H9 (cell line): Measurements from ENCODE around the gene VEGFB. TPM values are rescaled to one million over a fixed set of nuclear protein-coding genes. Genes with fewer than 3 reads are reported as not detected.

ENCODE experiments used
- DNase-seq: peaks from one replicate; pipeline ENCODE4 v3.0.0-alpha.2; 2017
- H2AFZ ChIP-seq: one replicate; pipeline ENCODE4 v1.6.1; 2013; ENCODE audit warnings: mild to moderate bottlenecking, low read length, control low read depth, moderate library complexity
- H2AK5ac ChIP-seq: 2 replicates; pipeline ENCODE4 v1.6.1; 2013; ENCODE audit warnings: low read length, control low read depth, mixed read lengths; ENCODE audit not compliant: insufficient read length
- H2BK120ac ChIP-seq: one replicate; pipeline ENCODE4 v1.6.1; 2013; ENCODE audit warnings: low read depth, mild to moderate bottlenecking, low read length, control low read depth, inconsistent platforms; ENCODE audit not compliant: poor library complexity, severe bottlenecking
- H2BK12ac ChIP-seq: 2 replicates; pipeline ENCODE4 v1.6.1; 2013; ENCODE audit warnings: low read length, control low read depth, mixed read lengths, low read depth; ENCODE audit not compliant: insufficient read length
- H2BK15ac ChIP-seq: 2 replicates; pipeline ENCODE4 v1.6.1; 2013; ENCODE audit warnings: low read depth, low read length, control low read depth
- H2BK20ac ChIP-seq: one replicate; pipeline ENCODE4 v1.6.1; 2013; ENCODE audit warnings: low read depth, mild to moderate bottlenecking, low read length, control low read depth, inconsistent platforms; ENCODE audit not compliant: poor library complexity, severe bottlenecking
- H2BK5ac ChIP-seq: 2 replicates; pipeline ENCODE4 v1.6.1; 2013; ENCODE audit warnings: low read length, control low read depth, mixed read lengths; ENCODE audit not compliant: insufficient read length
- H3K14ac ChIP-seq: 2 replicates; pipeline ENCODE4 v1.6.1; 2013; ENCODE audit warnings: low read length, control low read depth; ENCODE audit not compliant: insufficient read depth
- H3K18ac ChIP-seq: 2 replicates; pipeline ENCODE4 v1.6.1; 2013; ENCODE audit warnings: low read depth, mild to moderate bottlenecking, mixed read lengths, low read length, control low read depth; ENCODE audit not compliant: insufficient read length
- H3K23ac ChIP-seq: 2 replicates; pipeline ENCODE4 v1.6.1; 2013; ENCODE audit warnings: low read length, control low read depth, mixed read lengths, low read depth; ENCODE audit not compliant: insufficient read length
- H3K23me2 ChIP-seq: 2 replicates; pipeline ENCODE4 v1.6.1; 2013; ENCODE audit warnings: low read depth, mild to moderate bottlenecking, mixed read lengths, low read length, control low read depth; ENCODE audit not compliant: insufficient read length, poor library complexity, severe bottlenecking
- H3K27ac ChIP-seq: 2 replicates; pipeline ENCODE4 v1.5.1; 2013; ENCODE audit warnings: low read length, control low read depth, mixed read lengths, low read depth; ENCODE audit not compliant: insufficient read length
- H3K27me3 ChIP-seq: 2 replicates; pipeline ENCODE4 v1.6.1; 2013; ENCODE audit warnings: low read length, control low read depth, inconsistent platforms; ENCODE audit not compliant: insufficient read depth
- H3K4ac ChIP-seq: 2 replicates; pipeline ENCODE4 v1.6.1; 2013; ENCODE audit warnings: low read depth, mild to moderate bottlenecking, control low read depth, inconsistent platforms, low read length, moderate library complexity
- H3K4me1 ChIP-seq: 2 replicates; pipeline ENCODE4 v1.6.1; 2013; ENCODE audit warnings: low read length, control low read depth, inconsistent platforms; ENCODE audit not compliant: insufficient read depth
- H3K4me2 ChIP-seq: 2 replicates; pipeline ENCODE4 v1.6.1; 2013; ENCODE audit warnings: low read length, control low read depth, mixed read lengths; ENCODE audit not compliant: insufficient read length, insufficient read depth
- H3K56ac ChIP-seq: 2 replicates; pipeline ENCODE4 v1.6.1; 2013; ENCODE audit warnings: low read depth, mild to moderate bottlenecking, mixed read lengths, low read length, control low read depth; ENCODE audit not compliant: insufficient read length
- H3K79me1 ChIP-seq: 2 replicates; pipeline ENCODE4 v1.6.1; 2013; ENCODE audit warnings: low read depth, mild to moderate bottlenecking, moderate library complexity, low read length, control low read depth, inconsistent platforms; ENCODE audit not compliant: insufficient read depth, poor library complexity, severe bottlenecking
- H3K79me2 ChIP-seq: 2 replicates; pipeline ENCODE4 v1.6.1; 2013; ENCODE audit warnings: low read length, control low read depth, inconsistent platforms; ENCODE audit not compliant: insufficient read depth
- H3K9ac ChIP-seq: 2 replicates; pipeline ENCODE4 v1.6.1; 2013; ENCODE audit warnings: low read length, control low read depth, mixed read lengths; ENCODE audit not compliant: insufficient read length; ENCODE audit errors: extremely low read depth
- H3K9me3 ChIP-seq: one replicate; pipeline ENCODE4 v1.6.1; 2013; ENCODE audit warnings: low read depth, low read length, inconsistent platforms; ENCODE audit not compliant: control insufficient read depth
- H3T11ph ChIP-seq: one replicate; pipeline ENCODE4 v1.6.1; 2013; ENCODE audit warnings: mild to moderate bottlenecking, low read length, control low read depth, inconsistent platforms
- H4K20me1 ChIP-seq: one replicate; pipeline ENCODE4 v1.6.1; 2013; ENCODE audit not compliant: control insufficient read depth, insufficient read length, insufficient read depth
- H4K5ac ChIP-seq: 2 replicates; pipeline ENCODE4 v1.6.1; 2013; ENCODE audit warnings: low read depth, mild to moderate bottlenecking, mixed read lengths, low read length, control low read depth; ENCODE audit not compliant: insufficient read length
- H4K8ac ChIP-seq: replicated peaks from 2 replicates; pipeline ENCODE4 v1.6.1; 2013; ENCODE audit warnings: low read length, control low read depth, mixed read lengths, low read depth; ENCODE audit not compliant: insufficient read length
- H4K91ac ChIP-seq: 2 replicates; pipeline ENCODE4 v1.6.1; 2013; ENCODE audit warnings: low read depth, mild to moderate bottlenecking, moderate library complexity, mixed read lengths, low read length, control low read depth; ENCODE audit not compliant: insufficient read length
- H3K27ac Mint-ChIP-seq, 3 experiments: 2 replicates in 2 of 3; 3 replicates in 1 of 3; pipeline ENCODE4 v1.8.0; 2020 to 2021; ENCODE audit warnings: mixed read lengths in 3 of 3, mild to moderate bottlenecking in 1 of 3, moderate library complexity in 1 of 3
- H3K27me3 Mint-ChIP-seq: 2 replicates; pipeline ENCODE4 v1.8.0; 2021; ENCODE audit warnings: low read depth, mild to moderate bottlenecking, moderate library complexity, mixed read lengths
- H3K36me3 Mint-ChIP-seq, 3 experiments: 2 replicates in 2 of 3; 3 replicates in 1 of 3; pipeline ENCODE4 v1.8.0; 2020 to 2021; ENCODE audit warnings: low read depth in 3 of 3, mixed read lengths in 3 of 3; ENCODE audit not compliant: insufficient read depth in 1 of 3
- H3K4me1 Mint-ChIP-seq, 2 experiments: 2 replicates each; pipeline ENCODE4 v1.8.0; 2020; ENCODE audit warnings: mixed read lengths in 2 of 2
- H3K4me3 Mint-ChIP-seq, 2 experiments: 2 replicates in 1 of 2; 3 replicates in 1 of 2; pipeline ENCODE4 v1.8.0; 2020 to 2021; ENCODE audit warnings: mild to moderate bottlenecking in 2 of 2, mixed read lengths in 2 of 2, moderate library complexity in 1 of 2
- H3K9me3 Mint-ChIP-seq, 2 experiments: 2 replicates in 1 of 2; 3 replicates in 1 of 2; pipeline ENCODE4 v1.8.0; 2020; ENCODE audit warnings: mild to moderate bottlenecking in 2 of 2, mixed read lengths in 2 of 2, moderate library complexity in 1 of 2
- WGBS: extraction: QIAGEN DNeasy Blood & Tissue Kit; methylation state at CpG from one replicate; pipeline ENCODE4 v1.1.7; 2013; ENCODE audit warnings: missing lambda C conversion rate, low lambda C conversion rate, mixed read lengths; ENCODE audit not compliant: insufficient read length; ENCODE audit errors: extremely low coverage; 5-methylcytosine and 5-hydroxymethylcytosine counted together
- total RNA-seq: library from RNA; stranded (reverse); gene quantifications from 2 replicates; pipeline ENCODE4 v1.2.1, GENCODE V29; 2021
- TF ChIP-seq, protein P1 (sequence below): fragments of 200-600 bp; sonication (generic); conservative IDR thresholded peaks from 3 replicates; pipeline ENCODE4 v1.8.0; 2021; ENCODE audit warnings: antibody characterized with exemption, mild to moderate bottlenecking

The VEGFB gene
- total RNA-seq, 1 experiment from 2014 or later = 57.7 TPM

- Histone ChIP-seq H4K91ac (no peak overlapping the region), H3K56ac (no peak overlapping the region), H3K23ac (no peak overlapping the region), H3K79me1 (peaks cover 3% of the 10 kb centered on the region), H2BK5ac (no peak overlapping the region), H3K4me2 (peak overlapping the region; percentile 76), H2AFZ (no peak overlapping the region), H2AK5ac (no peak overlapping the region), H2BK12ac (no peak overlapping the region), H4K8ac (no peak overlapping the region), H3K27me3 (no peaks in the 10 kb centered on the region), H3K79me2 (no peaks in the 10 kb centered on the region; the same call in 1 of the 2 replicates), H3T11ph (no peak overlapping the region), H2BK15ac (no peak overlapping the region), H3K4ac (no peak overlapping the region), H3K4me1 (peaks cover 9% of the 10 kb centered on the region; the same call in 1 of the 2 replicates), H3K18ac (no peak overlapping the region), H3K9me3 (no peaks in the 10 kb centered on the region), H3K9ac (peak overlapping the region; percentile 33), H2BK120ac (no peak overlapping the region), H3K14ac (peak overlapping the region; percentile 24; the same call in 1 of the 2 replicates), H2BK20ac (no peak overlapping the region), H4K20me1 (no peaks in the 10 kb centered on the region), H3K27ac (no peak overlapping the region), H3K23me2 (peaks cover 16% of the 10 kb centered on the region), H4K5ac (no peak overlapping the region)
- H3K27me3 Mint-ChIP-seq = no peaks in the 10 kb centered on the region
- peaks cover 34 to 44% of the 10 kb centered on the region in 2 experiments for H3K4me1 Mint-ChIP-seq
- TF ChIP-seq, protein P1, sequence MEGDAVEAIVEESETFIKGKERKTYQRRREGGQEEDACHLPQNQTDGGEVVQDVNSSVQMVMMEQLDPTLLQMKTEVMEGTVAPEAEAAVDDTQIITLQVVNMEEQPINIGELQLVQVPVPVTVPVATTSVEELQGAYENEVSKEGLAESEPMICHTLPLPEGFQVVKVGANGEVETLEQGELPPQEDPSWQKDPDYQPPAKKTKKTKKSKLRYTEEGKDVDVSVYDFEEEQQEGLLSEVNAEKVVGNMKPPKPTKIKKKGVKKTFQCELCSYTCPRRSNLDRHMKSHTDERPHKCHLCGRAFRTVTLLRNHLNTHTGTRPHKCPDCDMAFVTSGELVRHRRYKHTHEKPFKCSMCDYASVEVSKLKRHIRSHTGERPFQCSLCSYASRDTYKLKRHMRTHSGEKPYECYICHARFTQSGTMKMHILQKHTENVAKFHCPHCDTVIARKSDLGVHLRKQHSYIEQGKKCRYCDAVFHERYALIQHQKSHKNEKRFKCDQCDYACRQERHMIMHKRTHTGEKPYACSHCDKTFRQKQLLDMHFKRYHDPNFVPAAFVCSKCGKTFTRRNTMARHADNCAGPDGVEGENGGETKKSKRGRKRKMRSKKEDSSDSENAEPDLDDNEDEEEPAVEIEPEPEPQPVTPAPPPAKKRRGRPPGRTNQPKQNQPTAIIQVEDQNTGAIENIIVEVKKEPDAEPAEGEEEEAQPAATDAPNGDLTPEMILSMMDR = peak; percentile 36; the same call in 2 of the 3 replicates
- peak overlapping the region in 2 of 3 experiments; percentile 88 to 95; a peak in 3 of 7 replicates for H3K27ac Mint-ChIP-seq
- DNase-seq = no peak
- WGBS = no CpG with 5 or more reads among the region's 23 CpGs
- H3K36me3 Mint-ChIP-seq = peaks cover 13 to 31% (median 25%) of the 10 kb centered on the region in 3 experiments; a peak in 6 of 7 replicates
- H3K4me3 Mint-ChIP-seq = peak overlapping the region; percentile 85 to 98
- H3K9me3 Mint-ChIP-seq = no peaks in the 10 kb centered on the region
Observed at GRCh38 chr11:64252003-64252872, 17.9 kb downstream of the VEGFB start.
